Measurements from ENCODE around the gene CCDC91.
"Not testable (repeated sequence)": the region's sequence is repeated elsewhere in the genome, so short reads cannot be mapped to it uniquely, and the experiment has no call there.

CCDC91 gene

DNA sequence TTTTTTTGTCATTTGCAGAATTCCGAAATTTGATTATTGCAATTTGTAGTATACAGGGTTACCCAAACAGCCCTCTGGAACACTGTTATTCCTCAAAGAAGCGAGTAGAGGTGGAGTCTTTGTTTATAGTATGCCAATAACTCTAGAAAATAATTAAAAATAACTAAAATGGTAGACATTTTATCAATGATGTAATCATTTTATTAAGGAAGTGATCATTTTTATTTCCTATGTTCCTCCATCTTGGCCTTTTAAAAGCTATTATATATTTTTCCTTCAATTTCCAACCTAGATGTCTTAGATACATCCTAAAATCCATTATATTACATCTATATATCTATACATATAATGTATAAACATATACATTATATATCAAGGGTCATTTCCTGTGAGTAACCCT, 106.0 kb downstream of the CCDC91 start:
- DNase-seq: no peak

DNA sequence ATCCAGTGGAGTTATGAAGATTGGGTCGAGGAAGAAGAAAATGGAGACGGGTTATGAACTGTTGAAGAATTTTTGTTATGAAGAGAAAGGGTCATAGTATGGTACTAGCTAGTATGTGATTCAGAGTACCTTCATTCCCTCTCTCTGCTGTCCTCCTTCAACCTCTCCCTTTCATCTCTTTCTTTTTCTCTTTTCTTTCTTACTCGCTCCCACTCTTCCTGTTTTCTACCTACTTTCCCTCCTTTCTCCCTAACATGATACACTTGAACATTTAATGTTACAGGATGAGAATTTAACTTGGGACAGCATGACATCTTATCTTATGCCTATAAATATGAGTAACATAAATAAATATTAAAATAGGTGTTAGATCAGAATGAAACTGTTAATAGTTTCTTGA, 112.9 kb downstream of the CCDC91 start:
- DNase-seq: no peak

DNA sequence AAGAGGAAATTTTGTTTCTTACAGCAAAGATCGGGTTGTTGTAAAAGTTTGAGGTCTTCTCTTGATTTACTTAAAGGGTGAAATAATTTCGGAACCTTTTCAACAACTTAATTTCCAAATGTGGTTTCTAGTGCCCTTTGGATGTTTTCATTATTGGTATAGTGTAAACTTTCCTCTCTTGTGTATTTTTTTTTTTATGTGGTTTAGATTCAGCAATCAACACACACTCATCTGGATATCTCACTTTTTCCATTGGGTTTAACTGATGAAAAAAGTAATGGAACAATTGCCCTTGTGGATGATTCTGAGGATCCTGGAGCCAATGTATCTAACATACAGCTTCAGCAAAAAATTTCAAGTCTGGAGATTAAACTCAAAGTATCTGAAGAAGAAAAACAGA, 116.3 kb downstream of the CCDC91 start:
- DNase-seq: no peak

DNA sequence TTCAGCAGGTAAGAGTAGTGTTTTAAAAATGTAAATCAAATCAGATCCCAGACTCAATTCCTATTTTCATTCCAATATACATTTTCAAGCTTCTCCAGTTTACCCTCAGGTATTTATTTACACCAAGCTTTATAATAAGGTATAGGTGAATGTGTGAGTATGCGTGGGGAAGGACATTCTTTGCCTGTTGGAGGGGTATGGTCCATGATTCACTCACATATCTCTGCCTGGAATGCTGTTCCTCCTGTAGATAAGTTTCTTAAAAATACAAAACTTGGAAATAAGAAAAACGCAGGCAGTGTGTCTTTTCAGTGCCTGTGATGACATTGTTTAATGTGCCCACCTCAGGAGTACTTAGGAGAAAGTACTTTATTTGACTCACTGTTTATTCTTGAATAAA, 118.6 kb downstream of the CCDC91 start:
- no peak for DNase-seq

DNA sequence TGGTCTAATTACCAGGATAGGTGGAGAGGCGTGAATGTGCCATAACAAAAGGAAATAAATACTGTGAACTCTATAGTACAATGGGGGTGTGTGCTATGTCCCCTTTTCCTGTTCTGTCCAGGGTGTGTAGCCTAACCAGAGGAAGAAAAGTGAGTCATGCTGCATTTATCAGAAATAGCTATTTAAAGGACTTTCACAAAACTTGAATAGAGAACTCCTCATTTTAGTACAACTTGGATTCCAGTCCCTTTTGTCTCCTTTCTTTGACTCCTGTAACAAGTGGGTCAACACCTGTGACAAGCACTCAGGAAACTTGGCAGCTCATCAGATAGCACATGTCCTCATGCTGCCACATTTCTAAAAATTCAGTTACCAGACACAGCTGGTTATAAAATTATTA, 123.4 kb downstream of the CCDC91 start:
- DNase-seq: no peak

DNA sequence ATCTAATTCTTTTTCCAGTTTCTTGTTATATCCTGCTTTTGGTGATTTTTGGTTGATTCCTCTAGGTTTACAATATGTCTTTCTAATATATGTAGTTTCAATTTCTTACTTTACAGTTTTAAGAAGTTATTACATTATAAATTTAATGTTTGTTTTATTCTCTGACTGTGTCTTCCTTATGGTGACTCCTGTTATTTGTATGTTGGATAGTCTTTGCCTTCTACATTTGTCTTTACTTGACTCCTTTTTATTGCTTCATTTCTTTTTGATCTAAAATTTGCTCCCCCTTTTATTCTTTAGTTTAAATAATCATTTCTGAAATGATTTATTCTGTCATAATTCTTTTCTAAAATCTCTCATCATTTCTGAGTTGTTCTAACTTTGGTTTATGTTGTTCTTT, 125.8 kb downstream of the CCDC91 start:
- no peak for DNase-seq

DNA sequence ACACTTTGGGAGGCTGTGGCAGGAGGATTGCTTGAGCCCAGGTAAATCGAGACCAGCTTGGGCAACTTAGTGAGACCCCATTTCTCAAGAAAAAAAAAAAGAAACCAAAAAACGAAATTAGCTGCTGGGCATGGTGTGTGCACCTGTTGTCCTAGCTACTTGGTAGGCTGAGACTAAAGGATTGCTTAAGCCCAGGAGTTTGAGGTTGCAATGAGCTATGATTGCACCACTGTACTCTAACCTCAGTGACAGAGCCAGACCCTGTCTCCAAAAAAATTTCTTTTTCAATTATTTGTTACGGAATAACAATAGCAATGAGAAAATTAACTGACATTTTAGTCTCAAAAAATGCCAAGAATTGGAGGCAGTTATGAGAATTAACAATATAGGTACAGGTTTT, 128.0 kb downstream of the CCDC91 start:
- no peak for DNase-seq

DNA sequence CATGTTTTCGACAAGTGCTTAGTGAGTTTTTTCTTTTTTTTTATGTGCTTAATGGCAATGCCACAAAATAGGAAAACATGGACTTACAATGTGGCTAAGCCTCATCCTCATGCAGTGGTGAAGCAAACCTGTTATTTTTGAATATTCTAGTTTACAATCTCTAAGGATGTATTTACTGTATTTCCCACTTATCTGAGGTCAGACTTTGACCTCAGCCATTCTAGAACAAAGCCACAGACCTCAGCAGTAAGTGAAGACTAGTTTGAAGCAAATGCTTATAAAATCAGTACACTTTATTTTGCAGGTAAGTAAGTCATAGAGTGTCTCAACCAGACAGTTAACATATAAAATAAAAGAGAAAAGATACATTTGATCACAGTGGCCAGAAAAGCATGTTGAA, 130.1 kb downstream of the CCDC91 start:
- no peak for DNase-seq

DNA sequence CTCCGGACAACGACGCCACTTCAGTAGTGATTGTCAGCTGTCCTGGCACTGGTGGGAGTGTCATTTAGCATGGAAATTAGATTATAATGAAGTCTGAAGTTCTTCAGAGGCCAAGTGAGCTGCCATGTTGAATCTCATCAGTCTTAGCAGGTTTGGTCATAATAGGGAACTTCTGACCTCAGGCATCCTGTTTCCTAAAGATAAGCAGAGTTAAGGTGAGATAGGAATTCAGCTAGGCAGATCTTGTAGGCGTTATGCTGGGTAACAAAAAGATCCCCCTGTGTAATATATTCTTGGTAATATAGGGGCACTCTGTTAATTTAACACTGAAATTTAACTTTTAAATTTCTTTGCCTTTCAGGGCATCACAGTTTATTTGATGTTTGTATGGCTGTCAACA, 137.5 kb downstream of the CCDC91 start:
- DNase-seq: no peak

DNA sequence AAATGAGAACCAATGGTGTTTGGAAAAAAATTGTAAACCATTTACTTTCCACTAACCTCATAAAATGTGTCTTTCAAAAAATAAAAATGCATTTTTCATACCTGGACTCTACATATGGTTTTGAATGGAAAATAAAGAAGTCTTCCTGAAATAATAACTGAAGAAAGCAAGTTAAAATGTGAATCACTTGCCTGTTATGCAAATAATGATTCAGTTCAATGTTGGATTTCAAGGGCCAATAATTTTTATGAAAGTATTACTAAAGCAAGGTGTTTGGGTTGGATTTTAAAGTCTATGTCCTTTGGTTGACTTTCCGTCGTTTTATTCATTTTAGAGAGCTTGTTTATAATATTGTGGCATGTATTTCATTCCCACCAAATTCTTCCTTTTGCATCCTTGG, 138.7 kb downstream of the CCDC91 start:
- DNase-seq: no peak

DNA sequence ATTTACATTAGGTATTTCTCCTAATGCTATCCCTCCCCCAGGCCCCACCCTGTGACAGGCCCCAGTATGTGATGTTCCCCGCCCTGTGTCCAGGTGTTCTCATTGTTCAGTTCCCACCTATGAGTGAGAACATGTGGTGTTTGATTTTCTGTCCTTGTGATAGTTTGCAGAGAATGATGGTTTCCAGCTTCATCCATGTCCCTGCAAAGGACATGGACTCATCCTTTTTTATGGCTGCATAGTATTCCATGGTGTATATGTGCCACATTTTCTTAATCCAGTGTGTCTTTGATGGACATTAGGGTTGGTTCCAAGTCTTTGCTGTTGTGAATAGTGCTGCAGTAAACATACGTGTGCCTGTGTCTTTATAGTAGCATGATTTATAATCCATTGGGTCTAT, 139.5 kb downstream of the CCDC91 start:
- DNase-seq: not testable (repeated sequence)

DNA sequence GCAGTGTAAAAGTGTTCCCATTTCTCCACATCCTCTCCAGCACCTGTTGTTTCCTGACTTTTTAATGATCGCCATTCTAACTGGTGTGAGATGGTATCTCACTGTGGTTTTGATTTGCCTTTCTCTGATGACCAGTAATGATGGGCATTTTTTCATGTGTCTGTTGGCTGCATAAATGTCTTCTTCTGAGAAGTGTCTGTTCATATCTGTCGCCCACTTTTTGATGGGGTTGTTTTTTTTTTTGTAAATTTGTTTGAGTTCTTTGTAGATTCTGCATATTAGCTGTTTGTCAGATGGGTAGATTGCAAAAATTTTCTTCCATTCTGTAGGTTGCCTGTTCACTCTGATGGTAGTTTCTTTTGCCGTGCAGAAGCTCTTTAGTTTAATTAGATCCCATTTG, 140.0 kb downstream of the CCDC91 start:
- not testable (repeated sequence) for DNase-seq

DNA sequence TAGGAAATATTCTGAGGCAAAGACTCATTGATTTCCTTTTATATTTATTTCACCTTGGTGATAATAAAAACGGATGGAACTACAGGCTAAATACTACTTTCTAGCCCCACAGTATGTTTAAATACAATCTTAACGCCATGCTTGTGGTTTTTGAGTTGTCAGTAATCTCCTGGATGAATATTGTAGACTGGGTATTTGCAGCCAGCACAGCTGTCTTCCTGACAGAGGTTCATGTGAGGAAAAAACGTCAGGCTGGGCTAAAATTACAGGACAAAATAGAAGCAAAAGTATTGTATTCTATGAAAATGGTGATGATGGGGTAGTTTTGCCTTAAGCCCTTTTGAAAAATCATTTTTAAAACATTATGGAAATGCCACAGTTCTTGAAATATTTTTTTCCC, 140.9 kb downstream of the CCDC91 start:
- no peak for DNase-seq

DNA sequence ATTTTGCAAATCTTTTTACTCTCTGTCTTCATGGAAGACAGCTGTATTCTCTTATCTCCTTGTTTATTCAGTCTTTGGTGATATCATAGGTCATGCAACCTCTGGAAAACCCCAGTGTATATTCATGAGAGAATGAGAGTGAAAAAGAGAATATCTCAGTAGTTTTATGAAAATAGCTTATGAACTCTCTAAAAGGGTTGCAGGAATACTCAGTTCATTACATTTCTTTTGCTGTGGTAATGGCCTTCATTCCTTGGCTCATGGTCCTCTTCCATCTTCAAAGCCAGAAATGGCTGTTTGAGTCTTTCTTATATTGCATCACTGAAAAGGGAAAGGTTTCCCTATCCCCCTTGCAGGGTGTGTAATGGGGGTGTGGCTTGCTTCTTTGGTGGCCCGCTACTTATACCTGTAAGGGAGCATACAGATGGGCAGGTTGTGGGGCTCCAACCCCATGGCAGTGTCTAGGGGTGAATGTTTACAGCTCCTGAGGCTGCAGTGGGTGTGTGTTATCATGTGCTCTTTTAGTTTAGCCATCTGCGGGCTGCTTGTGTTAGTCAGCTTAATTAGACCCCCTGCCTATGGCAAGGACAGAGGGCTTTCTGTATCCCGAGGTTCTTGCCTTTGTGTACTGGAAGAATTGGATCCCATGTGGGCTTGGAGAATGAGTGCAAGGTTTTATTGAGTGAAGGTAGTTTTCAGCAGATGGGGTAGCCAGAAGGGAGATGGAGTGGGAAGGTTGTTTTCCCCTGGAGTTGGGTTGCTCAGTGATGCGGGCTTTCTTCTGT, 150.2 kb downstream of the CCDC91 start:
- DNase-seq: no peak

DNA sequence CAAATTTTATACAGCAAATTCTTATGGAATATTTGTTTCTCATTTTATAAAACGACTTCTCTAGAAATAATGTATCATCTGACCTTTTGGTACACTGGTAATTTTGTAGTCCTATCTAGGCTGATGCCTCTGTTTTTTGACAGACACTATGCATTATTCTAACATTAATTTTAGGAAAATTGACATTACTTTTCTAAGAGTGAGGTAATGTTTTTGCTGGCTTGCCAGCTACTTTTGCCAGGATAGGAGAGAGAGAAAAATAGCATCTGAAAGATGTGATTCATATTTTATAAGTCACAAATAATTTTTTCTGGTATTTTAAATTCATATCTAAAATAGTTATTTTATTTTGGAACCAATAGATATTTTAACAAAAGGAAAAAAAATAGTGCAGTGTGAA, 153.5 kb downstream of the CCDC91 start:
- no peak for DNase-seq

DNA sequence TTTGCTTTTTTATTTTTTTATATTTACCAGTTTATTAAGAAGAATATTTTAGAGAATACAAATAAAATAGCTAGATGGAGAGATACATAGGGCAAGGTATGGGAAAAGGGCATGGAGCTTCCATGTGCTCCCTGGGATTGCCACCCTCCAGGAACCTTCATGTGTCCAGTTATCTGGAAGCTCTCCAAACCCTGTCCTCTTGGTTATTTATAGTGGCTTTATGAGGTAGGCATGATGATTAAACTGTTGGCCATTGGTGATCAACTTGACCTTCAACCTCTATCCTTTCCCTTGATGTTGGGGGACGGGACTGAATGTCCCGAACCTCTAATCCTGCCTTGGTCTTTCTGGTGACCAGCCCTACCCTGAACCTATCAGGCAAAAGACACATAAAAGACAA, 156.3 kb downstream of the CCDC91 start:
- DNase-seq: no peak

DNA sequence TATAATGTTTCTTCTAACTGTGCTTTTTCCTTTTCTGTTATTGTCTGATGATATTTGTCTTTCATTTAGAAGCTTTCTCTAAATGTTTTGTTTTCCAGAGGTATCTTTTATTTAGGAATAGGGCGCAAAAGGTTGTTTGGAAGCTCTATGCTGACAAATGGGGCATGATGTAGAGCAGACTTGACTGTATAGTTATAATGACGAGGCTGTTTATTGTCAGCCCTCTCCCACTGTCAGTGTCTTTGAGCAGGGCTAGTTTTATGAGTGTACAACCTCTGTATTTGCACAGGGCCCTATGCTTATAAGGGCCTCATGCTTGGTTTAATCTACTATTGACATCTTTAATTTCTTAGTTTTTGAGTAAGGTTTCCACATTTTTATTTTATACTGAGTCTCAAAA, 158.9 kb downstream of the CCDC91 start:
- no peak for DNase-seq

DNA sequence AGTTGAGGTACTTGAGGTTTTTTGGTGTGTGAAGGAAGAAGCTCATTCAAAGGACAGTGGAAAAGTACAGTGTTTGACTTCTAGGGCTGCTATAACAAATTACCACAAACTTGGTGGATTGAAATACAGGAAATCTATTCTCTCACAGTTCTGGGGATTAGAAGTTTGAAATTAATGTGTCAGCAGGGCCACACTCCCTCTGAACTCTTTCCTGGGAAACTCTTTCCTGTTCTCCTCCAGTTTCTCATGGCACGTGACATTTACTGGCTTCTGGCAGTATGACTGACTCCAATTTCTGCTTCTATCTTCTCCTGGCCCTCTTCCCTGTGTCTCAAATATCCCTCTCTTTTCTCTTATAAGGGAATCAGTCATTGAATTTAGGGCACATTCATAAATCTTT, 160.2 kb downstream of the CCDC91 start:
- DNase-seq: no peak

DNA sequence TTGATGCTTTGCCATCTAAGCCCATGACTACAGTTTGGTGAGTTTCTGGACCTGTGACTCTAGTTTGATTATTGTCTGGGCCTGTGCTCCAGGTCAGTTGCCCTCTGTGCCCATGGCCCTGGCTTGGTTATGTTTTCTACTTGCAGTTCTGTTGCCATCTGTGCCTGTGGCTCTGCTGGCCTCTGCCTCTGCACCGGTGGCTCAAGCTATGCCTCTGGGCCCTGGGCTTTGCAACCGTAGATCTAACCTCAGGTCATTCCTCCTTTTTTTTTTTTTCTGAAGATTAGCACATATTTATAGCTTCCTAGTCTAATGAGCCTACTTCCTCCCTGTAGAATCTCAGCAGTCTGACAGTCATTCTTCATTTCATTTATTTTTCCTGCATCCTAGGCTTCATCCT, 161.2 kb downstream of the CCDC91 start:
- DNase-seq: no peak

DNA sequence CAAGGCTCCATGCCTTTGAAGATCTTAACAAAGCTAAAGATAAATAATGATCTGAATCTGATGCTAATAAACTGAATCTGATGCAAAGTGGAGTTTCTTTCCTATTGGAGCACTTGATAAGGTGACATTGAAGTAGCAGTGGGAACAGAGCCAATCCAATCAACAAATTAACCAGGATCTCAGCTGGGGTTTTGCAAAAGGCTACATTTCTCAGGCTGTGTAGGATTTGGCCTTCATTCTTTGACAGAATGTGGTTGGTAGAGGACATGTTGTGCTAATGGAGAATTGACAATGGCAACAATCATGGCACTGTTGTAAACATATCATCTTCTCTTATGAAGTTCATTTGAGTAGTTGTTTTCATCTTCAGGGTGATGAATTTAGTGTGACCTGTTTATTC, 164.9 kb downstream of the CCDC91 start:
- no peak for DNase-seq

DNA sequence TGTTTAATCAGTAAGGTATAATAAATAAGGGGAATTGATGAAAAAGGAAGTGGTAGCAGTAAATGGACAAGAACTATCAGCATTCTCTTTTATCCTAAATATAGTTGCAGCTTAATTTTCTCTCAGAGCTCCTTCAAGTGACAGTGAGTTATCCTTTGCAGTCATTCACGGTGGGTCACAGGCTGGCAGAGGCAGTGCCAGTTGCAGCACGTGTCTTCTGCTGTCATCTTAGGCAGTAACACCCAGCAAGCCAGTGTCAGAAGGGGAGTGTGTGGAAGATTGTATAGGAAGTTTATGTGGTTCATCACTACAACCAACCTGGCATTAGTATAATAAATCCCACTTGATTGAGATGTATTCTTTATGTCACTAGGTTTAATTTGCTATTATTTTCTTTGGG, 170.0 kb downstream of the CCDC91 start:
- DNase-seq: no peak

DNA sequence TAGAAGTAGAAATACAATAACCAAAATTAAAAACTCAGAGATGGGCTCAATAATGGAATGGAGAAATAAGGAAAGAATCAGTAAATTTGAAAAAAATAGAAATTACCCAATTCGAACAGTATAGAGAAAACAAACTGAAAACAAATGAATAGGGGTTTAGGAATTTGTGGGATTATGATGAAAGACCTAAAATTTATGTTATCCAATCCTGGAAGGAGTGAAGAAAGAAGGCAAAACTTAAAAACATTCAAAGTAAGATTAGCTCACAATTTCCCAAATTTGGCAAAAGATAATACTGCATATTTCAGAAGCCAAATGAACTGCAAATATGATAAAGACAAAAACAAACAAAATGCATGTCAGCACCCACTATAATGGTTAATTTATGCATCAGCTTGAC, 177.1 kb downstream of the CCDC91 start:
- no peak for DNase-seq

DNA sequence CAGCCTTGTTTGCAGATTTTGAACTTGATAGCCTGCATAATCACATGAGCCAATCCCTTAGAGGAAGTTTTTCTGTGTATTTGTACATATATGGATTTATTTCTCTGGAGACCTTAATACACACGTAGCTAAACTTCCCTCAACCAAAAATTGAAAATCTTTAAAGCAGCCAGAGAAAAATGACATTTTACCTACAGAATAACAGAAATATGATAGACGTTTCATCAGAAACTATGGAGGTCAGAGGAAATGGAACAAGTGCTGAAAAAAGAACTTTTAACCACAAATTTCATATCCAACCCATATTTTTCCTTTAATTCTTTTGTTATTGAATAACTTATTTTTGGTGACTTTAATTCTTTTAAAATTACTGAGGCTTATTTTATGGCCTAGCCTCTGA, 177.7 kb downstream of the CCDC91 start:
- DNase-seq: no peak

DNA sequence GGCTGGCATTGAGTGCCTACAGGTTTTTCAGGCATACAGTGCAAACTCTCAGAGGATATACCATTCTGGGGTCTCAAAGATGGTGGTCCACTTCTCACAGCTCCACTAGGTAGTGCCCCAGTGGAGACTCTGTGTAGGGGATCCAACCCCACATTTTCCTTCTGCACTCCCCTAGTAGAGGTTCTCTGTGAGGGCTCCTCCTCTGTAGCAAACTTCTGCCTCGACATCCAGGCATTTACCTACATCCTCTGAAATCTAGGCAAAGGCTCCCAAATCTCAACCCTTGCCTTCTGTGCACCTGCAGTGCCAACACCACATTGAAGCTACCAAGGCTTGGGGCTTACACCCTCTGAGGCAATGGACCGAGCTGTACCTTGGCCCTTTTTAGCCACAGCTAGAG, 179.2 kb downstream of the CCDC91 start:
- DNase-seq: no peak

DNA sequence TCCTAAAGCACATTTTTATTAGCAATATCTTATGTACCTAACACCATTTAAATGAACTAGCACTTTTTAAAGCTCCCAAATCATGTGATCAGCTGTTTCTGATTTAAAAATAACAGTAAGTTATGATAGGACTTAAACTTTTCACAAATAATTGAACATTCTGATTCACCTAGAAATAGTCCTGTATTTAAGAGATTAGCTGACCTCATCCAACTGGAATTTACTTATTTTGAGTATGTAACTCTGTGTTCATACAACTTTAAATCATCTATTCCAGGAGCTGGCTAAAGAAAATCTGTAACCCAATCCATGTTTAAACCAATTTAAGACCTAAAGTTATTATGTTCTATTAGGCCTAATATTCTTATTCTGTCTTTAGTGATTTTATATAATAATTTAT, 184.3 kb downstream of the CCDC91 start:
- DNase-seq: no peak

Measured in T-helper 1 cell (primary cell).